ENCODE measurements around the gene OR4D9.

The OR4D9 gene

GRCh38 chr11:59510941-59511589 is at the start of gene OR4D9:
OR4D9 (plus strand) TSS chr11:59511539; CDS start chr11:59514913, 3,374 bp downstream.
- in situ Hi-C loops (cut with HindIII; ENCODE audit: low sequenced_read_pairs) = no loop called here
- DNase-seq (ENCODE audit: low read depth, low spot score) = no peak
- TF ChIP-seq CTCF (IDR thresholded peaks at IDR 0.05; ENCODE audit: low read depth, low read length) = no peak
- H3K4me3 ChIP-seq (ENCODE audit: low read depth, low read length) = no peak within 1 kb of the TSS

GRCh38 chr11:59463190-59463641 is 48.1 kb upstream of the OR4D9 start:
- H3K4me3 ChIP-seq (ENCODE audit: low read depth, low read length) = no peak overlapping the region
- in situ Hi-C loops (cut with HindIII; ENCODE audit: low sequenced_read_pairs) = no loop called here
- no peak for TF ChIP-seq CTCF (IDR thresholded peaks at IDR 0.05; ENCODE audit: low read depth, low read length)
- no peak for DNase-seq (ENCODE audit: low read depth, low spot score)

- H3K4me3 ChIP-seq (ENCODE audit: low read depth, low read length) = no peak within 1 kb of the TSS
- in situ Hi-C loops (cut with HindIII; ENCODE audit: low sequenced_read_pairs) = no loop called here
- no peak for TF ChIP-seq CTCF (IDR thresholded peaks at IDR 0.05; ENCODE audit: low read depth, low read length)
- no peak for DNase-seq (ENCODE audit: low read depth, low spot score)
These were observed 38.3 kb upstream of the OR4D9 start, which contains the start of gene OR4D10 for GRCh38 chr11:59473015-59473414. OR4D10 (plus strand) TSS chr11:59473315; CDS start chr11:59477430, 4,115 bp downstream.

- no peak for TF ChIP-seq CTCF (IDR thresholded peaks at IDR 0.05; ENCODE audit: low read depth, low read length)
- in situ Hi-C loops (cut with HindIII; ENCODE audit: low sequenced_read_pairs) = no loop called here
- no peak for DNase-seq (ENCODE audit: low read depth, low spot score)
- no peak overlapping the region for H3K4me3 ChIP-seq (ENCODE audit: low read depth, low read length)
These were observed 36.2 kb upstream of the OR4D9 start for GRCh38 chr11:59475176-59475575.

GRCh38 chr11:59479906-59480305 is 31.4 kb upstream of the OR4D9 start:
- TF ChIP-seq CTCF (IDR thresholded peaks at IDR 0.05; ENCODE audit: low read depth, low read length) = no peak
- H3K4me3 ChIP-seq (ENCODE audit: low read depth, low read length) = no peak overlapping the region
- DNase-seq (ENCODE audit: low read depth, low spot score) = no peak
- in situ Hi-C loops (cut with HindIII; ENCODE audit: low sequenced_read_pairs) = no loop called here

- H3K4me3 ChIP-seq (ENCODE audit: low read depth, low read length) = no peak overlapping the region
- in situ Hi-C loops (cut with HindIII; ENCODE audit: low sequenced_read_pairs) = no loop called here
- no peak for TF ChIP-seq CTCF (IDR thresholded peaks at IDR 0.05; ENCODE audit: low read depth, low read length)
- no peak for DNase-seq (ENCODE audit: low read depth, low spot score)
These were observed 31.0 kb upstream of the OR4D9 start for GRCh38 chr11:59480359-59480758.
